ENCODE results near the gene PDZD2. TPM values are rescaled to one million over a fixed set of nuclear protein-coding genes. Genes with fewer than 3 reads are reported as not detected.

The PDZD2 gene
- total RNA-seq, 4 donors from 2014 or later, result 107 to 195 (median 123) TPM

DNA sequence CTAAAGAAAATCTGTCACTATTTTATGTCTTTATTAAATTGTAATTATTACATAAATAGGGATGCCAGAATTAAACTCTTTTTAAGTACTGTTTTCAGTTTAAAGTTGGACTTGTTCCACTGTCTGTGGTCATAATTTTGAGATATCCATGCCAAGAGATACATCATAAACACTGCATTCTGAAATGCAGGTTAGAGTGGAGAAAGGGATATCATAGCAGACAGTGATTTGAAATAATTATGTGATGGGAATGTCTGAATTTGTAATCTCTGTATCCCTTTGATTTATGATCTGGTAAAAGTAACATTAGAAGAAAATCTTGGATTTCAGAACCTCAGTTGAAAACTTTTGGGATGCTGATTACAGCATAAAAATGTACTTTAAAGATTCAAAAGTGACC is 313.1 kb downstream of the PDZD2 start:
- TF ChIP-seq POLR2A (IDR thresholded peaks at IDR 0.05), result no peak
- TF ChIP-seq, protein P1, sequence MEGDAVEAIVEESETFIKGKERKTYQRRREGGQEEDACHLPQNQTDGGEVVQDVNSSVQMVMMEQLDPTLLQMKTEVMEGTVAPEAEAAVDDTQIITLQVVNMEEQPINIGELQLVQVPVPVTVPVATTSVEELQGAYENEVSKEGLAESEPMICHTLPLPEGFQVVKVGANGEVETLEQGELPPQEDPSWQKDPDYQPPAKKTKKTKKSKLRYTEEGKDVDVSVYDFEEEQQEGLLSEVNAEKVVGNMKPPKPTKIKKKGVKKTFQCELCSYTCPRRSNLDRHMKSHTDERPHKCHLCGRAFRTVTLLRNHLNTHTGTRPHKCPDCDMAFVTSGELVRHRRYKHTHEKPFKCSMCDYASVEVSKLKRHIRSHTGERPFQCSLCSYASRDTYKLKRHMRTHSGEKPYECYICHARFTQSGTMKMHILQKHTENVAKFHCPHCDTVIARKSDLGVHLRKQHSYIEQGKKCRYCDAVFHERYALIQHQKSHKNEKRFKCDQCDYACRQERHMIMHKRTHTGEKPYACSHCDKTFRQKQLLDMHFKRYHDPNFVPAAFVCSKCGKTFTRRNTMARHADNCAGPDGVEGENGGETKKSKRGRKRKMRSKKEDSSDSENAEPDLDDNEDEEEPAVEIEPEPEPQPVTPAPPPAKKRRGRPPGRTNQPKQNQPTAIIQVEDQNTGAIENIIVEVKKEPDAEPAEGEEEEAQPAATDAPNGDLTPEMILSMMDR (IDR thresholded peaks at IDR 0.05), result no peak
- no peak for TF ChIP-seq EP300 (IDR thresholded peaks at IDR 0.05)
- no peak for TF ChIP-seq POLR2AphosphoS5 (IDR thresholded peaks at IDR 0.05)

DNA sequence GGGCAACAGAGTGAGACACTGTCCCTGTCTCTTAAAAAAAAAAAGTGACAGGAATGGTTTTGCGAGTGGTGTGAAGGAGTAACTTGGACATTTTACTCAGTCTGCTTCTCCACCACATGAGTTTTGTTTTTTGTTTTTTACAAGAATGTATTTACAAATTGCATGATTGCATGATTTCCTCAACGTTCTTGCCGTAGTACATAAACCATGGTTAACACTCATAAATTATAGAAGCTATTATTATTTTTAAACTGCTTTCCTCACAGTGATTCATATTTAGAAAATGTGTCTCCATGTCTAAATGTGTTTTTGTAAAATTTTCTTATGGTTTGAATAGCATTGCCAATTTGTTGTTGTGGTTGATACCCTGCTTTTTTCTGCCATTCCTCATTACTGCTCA is 315.2 kb downstream of the PDZD2 start:
- 52% methylated on average over 3 of the region's 3 CpGs for WGBS
- no peak overlapping the region for H3K4me3 ChIP-seq
- H3K4me1 ChIP-seq, result no peaks in the 10 kb centered on the region
- no peaks in the 10 kb centered on the region for H3K36me3 ChIP-seq
- H3K27ac ChIP-seq, result no peak overlapping the region
- DNase-seq (ENCODE audit: low spot score in 2 of 2), result no peak
- H3K9me3 ChIP-seq, result no peaks in the 10 kb centered on the region
- no peaks in the 10 kb centered on the region for H3K27me3 ChIP-seq
- TF ChIP-seq POLR2AphosphoS5 (IDR thresholded peaks at IDR 0.05), result no peak
- TF ChIP-seq, protein P1 (IDR thresholded peaks at IDR 0.05), result no peak
- no peak for TF ChIP-seq EP300 (IDR thresholded peaks at IDR 0.05)
- no peak for TF ChIP-seq POLR2A (IDR thresholded peaks at IDR 0.05)

More for the DNA sequence above, 313.1 kb downstream of the PDZD2 start:
- Histone ChIP-seq H3K4me3 (no peak overlapping the region), H3K4me1 (peaks cover 12% of the 10 kb centered on the region), H3K9me3 (no peaks in the 10 kb centered on the region), H3K27ac (no peak overlapping the region), H3K36me3 (no peaks in the 10 kb centered on the region), H3K27me3 (no peaks in the 10 kb centered on the region)
- DNase-seq (ENCODE audit: low spot score in 2 of 2), result no peak

DNA sequence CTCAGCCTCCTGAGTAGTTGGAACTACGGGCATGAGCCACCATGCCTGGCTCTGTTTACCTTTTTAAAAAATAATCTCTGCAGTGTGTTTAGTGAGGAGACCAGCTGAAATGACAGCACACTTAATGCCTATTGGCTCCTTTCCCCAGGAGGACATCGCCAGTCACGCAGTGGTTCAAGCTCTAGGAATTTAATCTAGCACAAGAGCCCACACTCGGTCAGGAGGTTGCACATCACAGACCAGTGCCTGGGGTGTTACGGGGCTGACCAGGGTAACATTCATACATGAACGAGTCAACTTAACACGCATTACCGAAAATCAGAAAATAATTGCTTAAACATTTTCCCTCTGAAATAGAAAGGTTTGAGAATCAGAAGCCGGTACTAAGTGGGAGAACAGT is 318.2 kb downstream of the PDZD2 start:
- Histone ChIP-seq H3K36me3 (no peaks in the 10 kb centered on the region), H3K27me3 (no peaks in the 10 kb centered on the region)
- WGBS, result 95% methylated on average over 9 of the region's 9 CpGs

DNA sequence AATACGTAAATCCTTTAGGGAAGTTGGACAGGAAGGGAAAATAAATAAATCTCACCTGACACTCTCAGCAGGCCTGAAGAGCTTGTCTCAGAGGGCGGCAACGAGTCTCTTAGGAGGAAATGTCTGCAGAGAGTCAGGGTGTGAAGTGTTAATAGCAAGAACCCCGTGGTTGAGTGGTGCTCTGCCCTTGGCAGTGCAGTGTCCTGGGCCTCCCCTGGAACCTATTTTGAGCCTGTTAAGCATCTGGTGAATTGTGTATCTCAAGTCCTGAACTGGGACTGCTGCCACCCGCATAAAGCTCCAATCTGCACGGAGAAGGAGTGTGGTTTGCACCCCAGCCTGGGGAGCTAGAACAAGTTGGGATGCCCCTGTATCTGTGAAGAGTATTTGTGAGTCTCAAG is 323.4 kb downstream of the PDZD2 start:
- H3K27me3 ChIP-seq, result no peaks in the 10 kb centered on the region
- WGBS, result 41% methylated on average over 6 of the region's 6 CpGs
- DNase-seq (ENCODE audit: low spot score in 2 of 2), result no peak
- H3K4me1 ChIP-seq, result peaks cover 36% of the 10 kb centered on the region
- no peaks in the 10 kb centered on the region for H3K9me3 ChIP-seq
- H3K36me3 ChIP-seq, result no peaks in the 10 kb centered on the region
- no peak overlapping the region for H3K27ac ChIP-seq
- no peak overlapping the region for H3K4me3 ChIP-seq
- TF ChIP-seq POLR2AphosphoS5 (IDR thresholded peaks at IDR 0.05), result no peak
- no peak for TF ChIP-seq POLR2A (IDR thresholded peaks at IDR 0.05)
- TF ChIP-seq, protein P1 (IDR thresholded peaks at IDR 0.05), result no peak
- no peak for TF ChIP-seq EP300 (IDR thresholded peaks at IDR 0.05)

More for the DNA sequence above, 318.2 kb downstream of the PDZD2 start:
- Histone ChIP-seq H3K4me1 (peaks cover 7% of the 10 kb centered on the region), H3K27ac (no peak overlapping the region), H3K4me3 (no peak overlapping the region), H3K9me3 (no peaks in the 10 kb centered on the region)
- TF ChIP-seq EP300 (IDR thresholded peaks at IDR 0.05), result no peak
- DNase-seq (ENCODE audit: low spot score in 2 of 2), result no peak

DNA sequence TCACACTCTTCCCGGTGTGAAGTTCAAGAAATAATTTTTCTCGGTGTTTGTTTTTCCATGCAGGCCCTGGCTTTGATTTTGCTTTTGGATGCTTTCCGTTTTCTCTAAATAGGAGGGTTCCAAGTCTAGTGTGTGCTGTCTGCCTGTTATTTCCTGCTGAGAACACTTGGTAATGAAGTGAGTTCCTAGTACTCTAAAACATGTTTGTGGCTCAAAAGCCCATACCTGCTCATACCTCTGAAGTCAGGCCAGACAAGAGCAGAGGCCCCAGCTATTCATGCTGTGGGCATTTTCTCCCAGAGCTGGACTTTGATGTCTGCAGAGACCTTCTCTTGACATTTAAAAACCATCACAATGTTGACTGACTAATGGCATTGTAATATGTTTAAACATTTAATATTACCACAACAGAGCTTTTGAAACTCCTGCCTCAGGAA is 324.0 kb downstream of the PDZD2 start:
- Histone ChIP-seq H3K4me3 (no peak overlapping the region), H3K9me3 (no peaks in the 10 kb centered on the region), H3K36me3 (no peaks in the 10 kb centered on the region), H3K4me1 (peaks cover 39% of the 10 kb centered on the region), H3K27ac (no peak overlapping the region), H3K27me3 (no peaks in the 10 kb centered on the region)
- DNase-seq (ENCODE audit: low spot score in 2 of 2), result no peak
- WGBS, result 14% methylated on average over 3 of the region's 3 CpGs
- TF ChIP-seq EP300 (IDR thresholded peaks at IDR 0.05), result no peak
- TF ChIP-seq, protein P1 (IDR thresholded peaks at IDR 0.05), result no peak
- no peak for TF ChIP-seq POLR2A (IDR thresholded peaks at IDR 0.05)
- no peak for TF ChIP-seq POLR2AphosphoS5 (IDR thresholded peaks at IDR 0.05)

All from suprapubic skin (tissue), 4 donors.